ENCODE measurements around the gene SOX13.

SOX13 gene

DNA sequence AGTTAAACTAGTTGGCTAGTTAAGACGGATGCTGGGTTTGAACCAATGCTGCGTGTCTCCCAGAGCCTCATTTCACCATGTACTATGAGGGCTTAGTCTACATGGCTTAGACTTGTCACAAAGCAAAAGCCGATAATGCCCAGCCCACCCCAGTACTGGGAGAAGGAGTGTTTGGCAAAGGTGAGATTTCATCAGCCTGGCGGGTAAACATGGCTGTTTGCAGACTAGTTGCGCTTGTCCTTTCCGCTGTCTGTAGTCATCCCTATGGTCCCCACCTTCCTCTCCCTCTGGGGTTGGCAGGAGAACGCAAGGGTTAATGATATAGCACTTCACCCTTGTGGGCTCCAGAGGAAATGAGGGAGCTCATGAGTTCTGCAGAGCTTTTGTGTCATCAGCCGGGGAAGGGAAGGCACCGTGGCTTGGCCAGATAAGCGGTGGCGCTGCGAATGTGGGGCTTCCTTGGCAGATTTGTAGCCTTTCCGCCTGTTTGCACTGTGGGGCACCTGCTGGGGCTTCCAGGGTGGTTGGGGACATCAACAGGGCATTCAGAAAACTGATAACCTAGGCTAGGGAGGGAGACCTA, 29.2 kb downstream of the SOX13 start:
- no peak overlapping the region for H3K4me3 ChIP-seq (ENCODE audit: low read depth, low read length)
- TF ChIP-seq CTCF (IDR thresholded peaks at IDR 0.05; ENCODE audit: low read depth, low read length), result no peak

DNA sequence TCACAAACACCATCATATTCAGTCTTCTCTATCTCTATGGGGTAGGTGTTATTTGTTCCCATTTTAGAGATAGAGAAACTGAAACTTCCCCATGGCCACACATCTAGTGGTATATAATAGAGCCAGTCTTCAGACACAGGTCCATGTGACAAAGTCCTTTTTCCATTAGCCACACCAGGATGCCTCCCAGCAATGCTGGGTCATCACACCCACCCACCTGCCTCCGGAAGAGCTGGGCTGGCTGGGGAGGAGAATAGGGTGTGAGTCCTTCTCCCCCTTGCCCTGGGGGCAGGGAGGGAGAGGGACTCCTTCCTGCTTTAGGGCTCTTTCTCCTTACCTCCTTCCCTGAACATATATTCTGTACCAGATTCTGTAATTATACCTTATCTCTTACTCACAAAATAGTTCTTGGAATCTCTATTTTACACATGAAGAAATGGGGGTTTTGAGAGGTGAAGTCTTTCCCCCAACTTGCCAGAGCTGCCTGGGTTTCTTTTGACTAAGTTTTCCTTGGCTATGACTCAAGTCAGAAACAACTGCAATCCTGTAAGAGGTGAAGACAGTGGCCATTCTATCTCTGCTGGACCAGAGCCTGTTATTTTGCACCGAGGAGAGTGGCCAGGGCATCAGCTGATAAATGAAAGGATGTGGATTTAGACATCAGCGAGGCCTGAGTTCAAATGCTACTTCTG, 30.0 kb downstream of the SOX13 start:
- H3K4me3 ChIP-seq (ENCODE audit: low read depth, low read length), result no peak overlapping the region
- TF ChIP-seq CTCF (IDR thresholded peaks at IDR 0.05; ENCODE audit: low read depth, low read length), result no peak

DNA sequence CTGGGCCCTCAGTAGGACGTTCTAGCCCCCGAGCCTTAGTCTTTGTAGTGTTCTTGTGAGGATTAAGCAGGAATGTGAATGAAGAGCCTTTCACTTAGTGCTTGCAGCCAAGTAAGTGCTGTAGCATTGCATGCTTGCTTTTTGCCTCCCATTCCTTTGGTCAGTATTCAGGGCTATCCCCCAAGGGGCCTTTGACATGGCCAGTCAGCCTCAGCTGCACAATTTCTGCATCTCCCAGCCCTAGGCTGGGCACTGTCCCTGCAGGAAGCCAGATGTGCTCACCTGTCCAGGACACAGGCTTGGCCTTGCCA, 30.5 kb downstream of the SOX13 start:
- H3K4me3 ChIP-seq (ENCODE audit: low read depth, low read length), result no peak overlapping the region
- no peak for TF ChIP-seq CTCF (IDR thresholded peaks at IDR 0.05; ENCODE audit: low read depth, low read length)

GRCh38 chr1:204104331-204105130, 31.6 kb downstream of the SOX13 start:
- H3K4me3 ChIP-seq (ENCODE audit: low read depth, low read length), result no peak overlapping the region
- TF ChIP-seq CTCF (IDR thresholded peaks at IDR 0.05; ENCODE audit: low read depth, low read length), result no peak

GRCh38 chr1:204105131-204105515, 32.2 kb downstream of the SOX13 start:
- no peak overlapping the region for H3K4me3 ChIP-seq (ENCODE audit: low read depth, low read length)
- TF ChIP-seq CTCF (IDR thresholded peaks at IDR 0.05; ENCODE audit: low read depth, low read length), result no peak

DNA sequence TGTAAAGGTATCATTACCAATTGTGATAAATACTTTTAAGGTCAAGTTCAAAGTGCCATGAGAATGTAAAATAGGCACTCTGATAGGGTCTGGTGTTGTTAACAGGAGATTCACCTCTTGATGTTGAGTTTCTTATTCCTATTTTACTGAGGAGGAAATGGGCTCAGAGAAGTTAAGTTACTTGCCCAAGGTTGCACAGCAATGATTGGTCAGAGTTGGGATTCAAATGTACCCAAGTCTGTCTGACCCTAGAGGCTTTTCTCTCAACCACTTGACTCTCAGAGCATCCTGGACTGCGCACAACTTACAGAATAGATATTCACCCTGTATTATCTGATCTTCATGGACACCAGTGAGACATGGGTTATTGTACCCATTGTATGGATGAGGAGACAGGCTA, 33.9 kb downstream of the SOX13 start:
- no peak for TF ChIP-seq CTCF (IDR thresholded peaks at IDR 0.05; ENCODE audit: low read depth, low read length)
- no peak overlapping the region for H3K4me3 ChIP-seq (ENCODE audit: low read depth, low read length)

GRCh38 chr1:204107892-204108291, 35.0 kb downstream of the SOX13 start:
- TF ChIP-seq CTCF (IDR thresholded peaks at IDR 0.05; ENCODE audit: low read depth, low read length), result no peak
- H3K4me3 ChIP-seq (ENCODE audit: low read depth, low read length), result no peak overlapping the region

Data from WI38 (cell line).